GM20431 (cell line): ENCODE data around the gene ECSIT.

ENCODE experiments used
- in situ Hi-C: fragments of 300-500 bp; cut with MseI, MboI; formaldehyde crosslinking; loops from one replicate; pipeline ENCODE4 v1.15.0; 2020; ENCODE audit warnings: low sequenced_read_pairs; ENCODE audit not compliant: unreplicated experiment

ECSIT gene

GRCh38 chr19:11505504-11506100 is 23.3 kb downstream of the ECSIT start, which contains the start of gene ZNF653:
Gene ZNF653 (minus strand): TSS chr19:11505839. CDS start chr19:11505786, 53 bp downstream.
- in situ Hi-C loops: no loop called here

- in situ Hi-C loops: no loop called here
Measured at GRCh38 chr19:11505032-11505503, 23.9 kb downstream of the ECSIT start.

- in situ Hi-C loops: no loop called here
Measured at GRCh38 chr19:11504502-11505031, 24.4 kb downstream of the ECSIT start.

GRCh38 chr19:11499890-11500420 is 29.0 kb downstream of the ECSIT start:
- in situ Hi-C loops: no loop called here

GRCh38 chr19:11499220-11499726 is 29.7 kb downstream of the ECSIT start:
- in situ Hi-C loops: no loop called here

GRCh38 chr19:11496391-11497163 is 32.4 kb downstream of the ECSIT start:
- in situ Hi-C loops: no loop called here

- in situ Hi-C loops: no loop called here
Measured at GRCh38 chr19:11495885-11496284, 33.0 kb downstream of the ECSIT start.

GRCh38 chr19:11495481-11495880 is 33.5 kb downstream of the ECSIT start:
- in situ Hi-C loops: no loop called here

GRCh38 chr19:11494634-11495285 is 34.2 kb downstream of the ECSIT start:
- in situ Hi-C loops: no loop called here

GRCh38 chr19:11489378-11489777 is 39.6 kb downstream of the ECSIT start:
- in situ Hi-C loops: no loop called here

GRCh38 chr19:11486661-11487503 is 42.1 kb downstream of the ECSIT start:
- in situ Hi-C loops: no loop called here

GRCh38 chr19:11485245-11485837 is 43.6 kb downstream of the ECSIT start:
- in situ Hi-C loops: no loop called here

- in situ Hi-C loops: no loop called here
Measured at GRCh38 chr19:11483366-11484111, 45.4 kb downstream of the ECSIT start.

GRCh38 chr19:11482384-11483050 is 46.4 kb downstream of the ECSIT start:
- in situ Hi-C loops: no loop called here

GRCh38 chr19:11481534-11482383 is 47.2 kb downstream of the ECSIT start:
- in situ Hi-C loops: no loop called here

- in situ Hi-C loops: no loop called here
Measured at GRCh38 chr19:11480715-11481533, 48.0 kb downstream of the ECSIT start, which contains the start of gene ELAVL3. Gene ELAVL3 (minus strand): TSS chr19:11481046. CDS start chr19:11480608, 438 bp downstream.
